ENCODE data around the gene TNIP2. TPM values are rescaled to one million over a fixed set of nuclear protein-coding genes. Genes with fewer than 3 reads are reported as not detected.

TNIP2 gene
- total RNA-seq, 1 experiment from 2014 or later, result 41.0 TPM

GRCh38 chr4:2694691-2695090 is 61.4 kb downstream of the TNIP2 start:
- Histone ChIP-seq H3K9me2 (ENCODE audit: insufficient read depth) (no peaks in the 10 kb centered on the region), H3K4me3 (replicated peaks in 1 of 2; ENCODE audit: low read depth in 1 of 2, low read length in 2 of 2) (no peak overlapping the region), H3K9ac (ENCODE audit: low read length) (no peak overlapping the region), H3K27ac (ENCODE audit: low read depth, low read length) (no peak overlapping the region), H4K20me1 (ENCODE audit: insufficient read depth) (peaks cover 3% of the 10 kb centered on the region; the same call in 1 of the 2 replicates), H3K9me3 (ENCODE audit: control insufficient read depth in 1 of 2, insufficient read depth in 1 of 2, low read depth in 1 of 2, low read length in 2 of 2) (no peaks in the 10 kb centered on the region), H3K4me1 (ENCODE audit: control insufficient read depth in 1 of 2, insufficient read depth in 2 of 2, low read length in 2 of 2) (no peaks in the 10 kb centered on the region), H3K79me2 (ENCODE audit: insufficient read depth, low read length) (no peaks in the 10 kb centered on the region; the same call in 1 of the 2 replicates), H3K4me2 (ENCODE audit: low read length) (no peak overlapping the region), H3K27me3 (ENCODE audit: insufficient read depth, low read length) (no peaks in the 10 kb centered on the region), H3K36me3 (ENCODE audit: control insufficient read depth in 1 of 2, insufficient read depth in 2 of 2, low read length in 2 of 2) (peaks cover 28 to 49% of the 10 kb centered on the region in 2 experiments; a peak in 3 of 4 replicates), H2AFZ (ENCODE audit: low read depth, low read length, poor library complexity, severe bottlenecking) (no peak overlapping the region)
- ChIA-PET CTCF (no interaction called here), RAD21 (ENCODE audit: low non-redundant PET in 1 of 2, low total read pairs in 2 of 2, uncharacterized antibody in 2 of 2, unreplicated experiment in 2 of 2) (no interaction called here), POLR2A (no interaction called here)
- ATAC-seq, result no peak
- DNase-seq (ENCODE audit: low read depth, low spot score), result no peak
- TF ChIP-seq ATF3 (IDR thresholded peaks at IDR 0.05) (no peak), JUND (IDR thresholded peaks at IDR 0.05) (no peak), CBX3 (IDR thresholded peaks at IDR 0.05; ENCODE audit: low read depth) (no peak), EZH2phosphoT487 (IDR thresholded peaks at IDR 0.05; ENCODE audit: borderline replicate concordance) (no peak), ELF1 (IDR thresholded peaks at IDR 0.05; ENCODE audit: borderline replicate concordance, low read depth) (no peak), MAX (IDR thresholded peaks at IDR 0.05) (no peak), POLR2A (IDR thresholded peaks at IDR 0.05; ENCODE audit: borderline replicate concordance, extremely low read depth, insufficient read depth, insufficient read length) (no peak), POLR2AphosphoS5 (IDR thresholded peaks at IDR 0.05; ENCODE audit: low read depth, low read length) (no peak), ZFX (IDR thresholded peaks at IDR 0.05) (no peak), YY1 (IDR thresholded peaks at IDR 0.05; ENCODE audit: extremely low read depth, insufficient replicate concordance, low read depth, low read length) (no peak), TCF7L2 (IDR thresholded peaks at IDR 0.05; ENCODE audit: borderline replicate concordance, extremely low read depth, insufficient read depth, insufficient read length) (no peak), SIN3A (IDR thresholded peaks at IDR 0.05; ENCODE audit: low read depth) (no peak), FOSL1 (IDR thresholded peaks at IDR 0.05; ENCODE audit: low read depth) (no peak), REST (IDR thresholded peaks at IDR 0.05; ENCODE audit: low read depth) (no peak), EGR1 (IDR thresholded peaks at IDR 0.05; ENCODE audit: low read depth) (no peak), ZNF274 (IDR thresholded peaks at IDR 0.05; ENCODE audit: low read depth, low read length) (no peak)
- TF ChIP-seq, protein P1, sequence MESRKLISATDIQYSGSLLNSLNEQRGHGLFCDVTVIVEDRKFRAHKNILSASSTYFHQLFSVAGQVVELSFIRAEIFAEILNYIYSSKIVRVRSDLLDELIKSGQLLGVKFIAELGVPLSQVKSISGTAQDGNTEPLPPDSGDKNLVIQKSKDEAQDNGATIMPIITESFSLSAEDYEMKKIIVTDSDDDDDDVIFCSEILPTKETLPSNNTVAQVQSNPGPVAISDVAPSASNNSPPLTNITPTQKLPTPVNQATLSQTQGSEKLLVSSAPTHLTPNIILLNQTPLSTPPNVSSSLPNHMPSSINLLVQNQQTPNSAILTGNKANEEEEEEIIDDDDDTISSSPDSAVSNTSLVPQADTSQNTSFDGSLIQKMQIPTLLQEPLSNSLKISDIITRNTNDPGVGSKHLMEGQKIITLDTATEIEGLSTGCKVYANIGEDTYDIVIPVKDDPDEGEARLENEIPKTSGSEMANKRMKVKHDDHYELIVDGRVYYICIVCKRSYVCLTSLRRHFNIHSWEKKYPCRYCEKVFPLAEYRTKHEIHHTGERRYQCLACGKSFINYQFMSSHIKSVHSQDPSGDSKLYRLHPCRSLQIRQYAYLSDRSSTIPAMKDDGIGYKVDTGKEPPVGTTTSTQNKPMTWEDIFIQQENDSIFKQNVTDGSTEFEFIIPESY (IDR thresholded peaks at IDR 0.05; ENCODE audit: extremely low read depth, insufficient replicate concordance, low read length), result no peak
- intact Hi-C loops (cut with micrococcal nuclease), result no loop called here
- no TSS peak for BruUV-seq (replicated peaks)

Measured in HCT116 (cell line).